Endodermal cell (in vitro differentiated cells): ENCODE results near the gene PRELP. TPM values are rescaled to one million over a fixed set of nuclear protein-coding genes. Genes with fewer than 3 reads are reported as not detected.

Source experiments
- DNase-seq: peaks from one replicate; pipeline ENCODE4 v3.0.0-alpha.2; 2017
- H3K27ac ChIP-seq: 2 replicates; pipeline ENCODE4 v1.5.1; 2013; ENCODE audit warnings: mild to moderate bottlenecking, low read depth, low read length, moderate library complexity
- H3K27me3 ChIP-seq: 2 replicates; pipeline ENCODE4 v1.6.1; 2013; ENCODE audit warnings: mild to moderate bottlenecking, low read length, moderate library complexity; ENCODE audit not compliant: insufficient read depth, control insufficient read depth, poor library complexity, severe bottlenecking
- H3K36me3 ChIP-seq: 2 replicates; pipeline ENCODE4 v1.7.0; 2013; ENCODE audit warnings: mild to moderate bottlenecking, low read length, moderate library complexity; ENCODE audit not compliant: control insufficient read depth, insufficient read depth
- H3K4me1 ChIP-seq: one replicate; pipeline ENCODE4 v1.7.0; 2013; ENCODE audit warnings: low read length; ENCODE audit not compliant: control insufficient read depth, insufficient read depth
- H3K4me3 ChIP-seq: 2 replicates; pipeline ENCODE4 v1.5.1; 2013; ENCODE audit warnings: mild to moderate bottlenecking, low read length, moderate library complexity
- H3K9ac ChIP-seq: 2 replicates; pipeline ENCODE4 v1.6.1; 2013; ENCODE audit warnings: mild to moderate bottlenecking, low read length, moderate library complexity; ENCODE audit not compliant: poor library complexity, severe bottlenecking; ENCODE audit errors: extremely low read depth
- H3K9me3 ChIP-seq: 2 replicates; pipeline ENCODE4 v1.6.1; 2013; ENCODE audit warnings: mild to moderate bottlenecking, low read length, moderate library complexity; ENCODE audit not compliant: control insufficient read depth
- H3K27ac Mint-ChIP-seq: 2 replicates; pipeline ENCODE4 v1.8.0; 2020; ENCODE audit warnings: mixed read lengths
- H3K27me3 Mint-ChIP-seq: 2 replicates; pipeline ENCODE4 v1.8.0; 2021; ENCODE audit warnings: mild to moderate bottlenecking, mixed read lengths; ENCODE audit not compliant: insufficient read depth
- H3K36me3 Mint-ChIP-seq: 2 replicates; pipeline ENCODE4 v1.8.0; 2020; ENCODE audit warnings: low read depth, mixed read lengths
- H3K4me1 Mint-ChIP-seq: 2 replicates; pipeline ENCODE4 v1.8.0; 2020; ENCODE audit warnings: mixed read lengths
- H3K4me3 Mint-ChIP-seq: 2 replicates; pipeline ENCODE4 v1.8.0; 2020; ENCODE audit warnings: mild to moderate bottlenecking, moderate library complexity, mixed read lengths
- H3K9me3 Mint-ChIP-seq: 2 replicates; pipeline ENCODE4 v1.8.0; 2020; ENCODE audit warnings: mild to moderate bottlenecking, mixed read lengths
- WGBS, 2 experiments: methylation state at CpG; one replicate each; pipeline versions ENCODE4 v1.1.5 to v1.1.7; 2013; ENCODE audit warnings: missing lambda C conversion rate in 2 of 2, mixed read lengths in 1 of 2; ENCODE audit not compliant: insufficient coverage in 1 of 2, insufficient read length in 1 of 2; 5-methylcytosine and 5-hydroxymethylcytosine counted together
- total RNA-seq, 2 donors: library from RNA; stranded (reverse); fragmentation: NEBNext Ultra II Directional in 1 of 2; extraction: Animal tissue kit (Norgen Biotek cat#: 25700) in 1 of 2; gene quantifications; 2 replicates in 1 of 2; 3 replicates in 1 of 2; pipeline ENCODE4 v1.2.1, GENCODE V29; 2021
- TF ChIP-seq, protein P1 (sequence below): fragments of 200-600 bp; sonication (generic); conservative IDR thresholded peaks from 2 replicates; pipeline ENCODE4 v1.5.0; 2021; ENCODE audit warnings: antibody characterized with exemption, mild to moderate bottlenecking

PRELP gene
- total RNA-seq, 2 donors from 2014 or later, result 0.66 to 3.9 TPM

DNA sequence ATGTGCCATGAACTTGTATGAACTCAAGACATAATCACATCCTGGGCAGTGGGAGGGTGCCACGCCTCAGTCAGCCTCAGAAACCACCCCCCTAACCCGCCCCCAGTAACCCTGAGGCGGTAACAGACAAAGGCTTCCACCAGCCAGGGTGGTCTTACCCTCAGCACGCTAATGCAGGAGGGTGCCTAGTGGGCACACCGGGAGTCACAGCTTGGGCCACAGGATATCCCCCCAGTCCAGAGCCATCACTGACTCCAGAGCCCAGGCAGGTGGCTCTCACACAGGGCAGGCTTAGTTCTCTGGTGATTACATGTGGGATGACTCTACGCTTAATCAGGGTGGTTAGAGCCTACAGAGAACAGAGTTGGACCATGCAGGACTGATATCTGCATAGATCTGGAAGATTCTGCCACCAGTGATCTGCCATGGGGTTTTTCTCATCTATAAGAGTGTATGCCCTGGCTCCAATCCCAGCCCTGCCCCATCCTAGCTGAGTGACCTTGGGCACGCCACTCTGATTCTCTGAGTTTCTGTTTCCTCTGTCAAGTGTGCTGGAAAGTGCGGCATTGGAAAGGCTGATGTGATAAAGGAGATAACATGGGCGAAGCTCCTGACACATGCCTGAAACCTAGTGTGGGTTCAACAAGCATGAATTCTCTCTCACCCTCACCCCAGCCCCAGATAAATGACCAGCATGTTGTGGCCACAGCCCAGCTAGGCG, 45.6 kb downstream of the PRELP start:
- Mint-ChIP-seq H3K27ac (no peak overlapping the region), H3K4me1 (peaks cover 30% of the 10 kb centered on the region), H3K27me3 (peaks cover 43% of the 10 kb centered on the region), H3K9me3 (no peaks in the 10 kb centered on the region), H3K36me3 (no peaks in the 10 kb centered on the region), H3K4me3 (no peak overlapping the region)
- WGBS, 2 experiments, result 87 to 94% methylated on average over 5 to 10 of the region's 10 CpGs
- TF ChIP-seq, protein P1, sequence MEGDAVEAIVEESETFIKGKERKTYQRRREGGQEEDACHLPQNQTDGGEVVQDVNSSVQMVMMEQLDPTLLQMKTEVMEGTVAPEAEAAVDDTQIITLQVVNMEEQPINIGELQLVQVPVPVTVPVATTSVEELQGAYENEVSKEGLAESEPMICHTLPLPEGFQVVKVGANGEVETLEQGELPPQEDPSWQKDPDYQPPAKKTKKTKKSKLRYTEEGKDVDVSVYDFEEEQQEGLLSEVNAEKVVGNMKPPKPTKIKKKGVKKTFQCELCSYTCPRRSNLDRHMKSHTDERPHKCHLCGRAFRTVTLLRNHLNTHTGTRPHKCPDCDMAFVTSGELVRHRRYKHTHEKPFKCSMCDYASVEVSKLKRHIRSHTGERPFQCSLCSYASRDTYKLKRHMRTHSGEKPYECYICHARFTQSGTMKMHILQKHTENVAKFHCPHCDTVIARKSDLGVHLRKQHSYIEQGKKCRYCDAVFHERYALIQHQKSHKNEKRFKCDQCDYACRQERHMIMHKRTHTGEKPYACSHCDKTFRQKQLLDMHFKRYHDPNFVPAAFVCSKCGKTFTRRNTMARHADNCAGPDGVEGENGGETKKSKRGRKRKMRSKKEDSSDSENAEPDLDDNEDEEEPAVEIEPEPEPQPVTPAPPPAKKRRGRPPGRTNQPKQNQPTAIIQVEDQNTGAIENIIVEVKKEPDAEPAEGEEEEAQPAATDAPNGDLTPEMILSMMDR, result no peak
- Histone ChIP-seq H3K36me3 (no peaks in the 10 kb centered on the region), H3K9me3 (no peaks in the 10 kb centered on the region), H3K27me3 (peaks cover 12% of the 10 kb centered on the region), H3K9ac (no peak overlapping the region), H3K4me1 (peaks cover 8% of the 10 kb centered on the region), H3K27ac (peak overlapping the region; percentile 71), H3K4me3 (no peak overlapping the region)
- peak; percentile 45 for DNase-seq

- Mint-ChIP-seq H3K27ac (no peak overlapping the region), H3K27me3 (peaks cover 38% of the 10 kb centered on the region), H3K4me3 (no peak overlapping the region), H3K4me1 (peaks cover 30% of the 10 kb centered on the region), H3K36me3 (no peaks in the 10 kb centered on the region), H3K9me3 (no peaks in the 10 kb centered on the region)
- H3K36me3 ChIP-seq, result no peaks in the 10 kb centered on the region
- TF ChIP-seq, protein P1, result no peak
- peaks cover 6% of the 10 kb centered on the region for H3K27me3 ChIP-seq
- H3K27ac ChIP-seq, result peak overlapping the region; percentile 71
- peaks cover 8% of the 10 kb centered on the region for H3K4me1 ChIP-seq
- WGBS, 2 experiments, result 75% methylated on average over 5 of the region's 5 CpGs; no CpG with 5 or more reads in 1 of the 2 experiments
- DNase-seq, result no peak
- no peak overlapping the region for H3K9ac ChIP-seq
- H3K9me3 ChIP-seq, result no peaks in the 10 kb centered on the region
- no peak overlapping the region for H3K4me3 ChIP-seq
Observed at GRCh38 chr1:203521812-203522211, 46.2 kb downstream of the PRELP start.

GRCh38 chr1:203522237-203522636, 46.6 kb downstream of the PRELP start:
- H3K9me3 ChIP-seq, result no peaks in the 10 kb centered on the region
- Mint-ChIP-seq H3K4me1 (peaks cover 30% of the 10 kb centered on the region), H3K36me3 (no peaks in the 10 kb centered on the region), H3K4me3 (no peak overlapping the region), H3K27ac (no peak overlapping the region), H3K27me3 (peaks cover 34% of the 10 kb centered on the region), H3K9me3 (no peaks in the 10 kb centered on the region)
- H3K4me3 ChIP-seq, result no peak overlapping the region
- H3K27me3 ChIP-seq, result peaks cover 3% of the 10 kb centered on the region
- H3K4me1 ChIP-seq, result peaks cover 8% of the 10 kb centered on the region
- H3K36me3 ChIP-seq, result no peaks in the 10 kb centered on the region
- TF ChIP-seq, protein P1, result no peak
- no peak overlapping the region for H3K9ac ChIP-seq
- DNase-seq, result no peak
- peak overlapping the region; percentile 71 for H3K27ac ChIP-seq
- WGBS, 2 experiments, result 58% methylated on average over 11 of the region's 11 CpGs; no CpG with 5 or more reads in 1 of the 2 experiments
